Stimulated activated CD8-positive, alpha-beta memory T cell treated with anti-CD3 and anti-CD28 coated beads, Interleukin-15, amount 100 ng/mL, for 24 hours (primary cell): ENCODE data around the gene ZSCAN10.

Experiments used
- DNase-seq: peaks from one replicate; pipeline ENCODE4 v3.0.0-alpha.2; 2020; ENCODE audit warnings: low read depth

Gene ZSCAN10

GRCh38 chr16:3046641-3047386, 52.3 kb downstream of the ZSCAN10 start:
- no peak for DNase-seq

GRCh38 chr16:3045758-3046640, 53.1 kb downstream of the ZSCAN10 start, which contains the start of gene MMP25:
TSS of gene MMP25 (plus strand) at chr16:3046561. CDS start at chr16:3046918, 357 bp downstream.
- DNase-seq, result no peak

DNA sequence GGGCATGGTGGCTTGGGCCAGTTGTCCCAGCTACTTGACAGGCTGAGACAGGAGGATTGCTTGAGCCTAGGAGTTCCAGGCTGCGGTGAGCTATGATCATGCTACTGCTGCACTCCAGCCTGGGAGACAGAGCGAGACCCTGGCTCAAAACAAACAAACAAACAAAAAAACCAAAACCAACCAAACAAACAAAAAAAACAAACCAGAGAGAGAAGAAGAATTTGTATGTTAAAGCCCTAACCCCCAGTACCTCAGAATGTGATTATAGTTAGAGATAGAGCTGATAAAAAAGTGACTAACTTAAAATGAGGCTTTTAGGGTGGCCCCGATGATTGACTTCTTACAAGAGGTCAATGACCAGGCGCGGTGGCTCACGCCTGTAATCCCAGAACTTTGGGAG, 54.4 kb downstream of the ZSCAN10 start:
- DNase-seq, result no peak

DNA sequence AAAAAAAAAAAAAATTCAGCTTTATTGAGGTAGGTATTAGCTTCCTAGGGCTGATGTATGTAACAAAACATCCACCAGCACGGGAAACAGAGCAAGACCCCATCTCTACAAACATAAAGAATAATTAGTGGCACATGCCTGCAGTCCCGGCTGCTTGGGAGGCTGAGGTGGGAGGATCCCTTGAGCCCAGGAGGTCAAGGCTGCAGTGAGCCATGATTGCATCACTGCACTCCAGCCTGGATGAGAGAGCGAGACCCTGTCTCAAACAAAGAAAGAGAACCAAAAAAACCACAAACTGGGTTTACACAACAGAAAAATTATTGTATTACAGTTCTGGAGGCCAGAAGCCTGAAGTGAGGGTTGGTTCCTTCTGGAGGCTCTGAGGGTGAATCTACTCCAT, 56.7 kb downstream of the ZSCAN10 start:
- DNase-seq, result no peak

DNA sequence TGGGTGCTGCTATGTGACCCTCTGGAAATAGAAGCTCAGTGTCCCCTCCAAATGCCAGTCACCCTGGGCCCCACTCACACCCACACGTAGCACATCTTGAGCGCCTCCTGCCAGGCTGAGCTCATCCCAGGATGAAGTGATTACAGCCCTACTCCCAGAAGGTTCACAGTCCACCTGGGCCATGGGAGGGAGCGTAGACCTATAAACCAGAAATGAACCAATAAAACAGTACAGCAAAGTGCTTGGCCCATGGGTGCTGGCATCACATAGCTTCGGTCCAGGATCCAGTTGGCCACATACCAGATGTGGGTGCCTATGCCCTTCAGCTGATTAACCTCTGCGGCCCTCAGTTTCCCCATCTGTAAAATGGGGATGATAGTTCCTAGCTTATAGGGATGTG, 60.2 kb downstream of the ZSCAN10 start:
- DNase-seq, result no peak
